GM19025 (cell line): ENCODE measurements around the gene PC.
"Not testable (repeated sequence)": the region's sequence is repeated elsewhere in the genome, so short reads cannot be mapped to it uniquely, and the experiment has no call there.

ENCODE experiments used
- ATAC-seq: cut with Tn5 transposase; IDR thresholded peaks from one replicate; pipeline ENCODE4 v1.9.1; 2021; ENCODE audit warnings: mild to moderate bottlenecking, low read depth, moderate library complexity; ENCODE audit not compliant: unreplicated experiment

PC gene

DNA sequence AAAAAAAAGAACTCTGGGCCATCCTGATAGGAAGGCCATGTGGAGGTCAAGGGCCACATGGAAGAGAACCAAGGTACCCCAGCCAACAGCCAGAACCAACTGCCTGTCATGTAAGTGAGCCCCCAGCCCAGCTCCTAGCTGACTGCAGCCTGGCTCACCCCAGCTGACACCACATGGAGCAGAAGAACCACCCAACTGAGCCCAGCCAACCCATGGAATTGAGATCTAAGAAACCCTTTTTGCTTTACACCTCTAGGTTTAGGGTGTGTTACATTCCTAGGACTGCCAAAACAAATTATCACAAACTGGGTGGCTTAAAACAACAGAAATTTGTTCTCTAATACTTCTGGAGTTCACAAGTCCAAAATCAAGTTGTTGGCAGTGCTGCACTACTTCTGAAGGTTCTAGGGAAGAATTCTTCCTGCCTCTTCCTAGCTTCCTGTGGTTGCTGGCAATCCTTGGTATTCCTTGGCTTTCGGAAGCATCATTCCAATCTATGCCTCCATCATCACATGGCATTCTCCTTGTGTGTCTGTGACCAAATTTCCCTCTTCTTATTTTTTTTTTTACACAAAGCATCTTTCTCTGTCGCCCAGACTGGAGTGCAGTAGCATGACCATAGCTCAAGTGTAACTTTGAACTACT lies 21.3 kb upstream of the PC start:
- no peak for ATAC-seq

DNA sequence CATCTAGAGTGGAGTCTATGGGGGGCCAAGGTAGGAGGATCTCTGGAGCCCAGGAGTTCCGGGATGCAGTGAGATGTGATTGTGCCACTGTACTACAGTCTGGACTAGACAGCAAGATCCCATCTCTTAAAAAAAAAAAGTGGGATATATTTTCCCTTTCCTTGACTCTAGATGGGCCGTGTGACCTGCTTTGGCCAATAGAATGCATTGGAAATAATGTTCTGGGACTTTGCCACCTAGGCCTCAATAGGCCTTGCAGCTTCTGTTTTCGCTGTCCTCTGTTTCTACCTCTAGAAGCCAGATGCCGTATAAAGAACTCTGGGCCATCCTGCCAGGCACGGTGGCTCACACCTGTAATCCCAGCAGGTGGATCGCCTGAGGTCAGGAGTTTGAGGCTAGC lies 20.5 kb upstream of the PC start:
- no peak for ATAC-seq

DNA sequence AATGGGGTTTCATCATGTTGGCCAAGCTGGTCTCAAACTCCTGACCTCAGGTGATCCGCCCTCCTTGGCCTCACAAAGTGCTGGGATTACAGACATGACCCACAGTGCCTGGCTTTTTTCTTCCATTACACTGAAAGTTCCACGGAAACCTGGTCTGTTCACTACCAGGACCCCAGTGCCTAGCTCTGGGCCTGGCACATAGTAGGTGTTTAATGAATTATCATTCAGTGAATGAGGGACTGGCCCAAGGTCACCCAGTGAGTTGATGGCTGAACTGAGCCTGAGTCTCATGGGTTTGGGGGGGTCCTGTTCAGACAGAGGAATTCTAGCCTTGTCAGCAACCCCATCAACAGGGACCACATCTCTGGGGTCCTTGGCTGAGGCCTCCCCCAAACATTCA lies 20.0 kb upstream of the PC start:
- no peak for ATAC-seq

DNA sequence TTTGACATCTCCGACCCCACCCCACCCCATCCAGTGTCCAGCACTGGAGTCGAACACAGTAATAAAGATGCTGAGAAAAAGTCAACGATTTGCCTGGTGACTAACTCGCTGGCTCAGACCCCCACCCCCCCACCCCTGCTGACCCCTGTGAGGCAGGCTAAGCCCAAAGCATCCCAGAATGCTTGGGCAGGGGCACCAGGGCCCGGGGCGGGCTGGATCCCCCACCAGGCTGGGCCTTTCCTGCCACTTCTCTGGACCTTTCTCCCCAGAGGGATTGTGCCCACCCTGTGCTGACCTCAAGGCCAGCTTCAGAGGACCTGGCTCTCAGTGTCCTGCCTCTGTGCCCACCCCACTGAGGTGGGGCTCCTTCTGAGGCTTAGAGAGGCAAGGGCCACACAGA lies 18.7 kb upstream of the PC start:
- no peak for ATAC-seq

DNA sequence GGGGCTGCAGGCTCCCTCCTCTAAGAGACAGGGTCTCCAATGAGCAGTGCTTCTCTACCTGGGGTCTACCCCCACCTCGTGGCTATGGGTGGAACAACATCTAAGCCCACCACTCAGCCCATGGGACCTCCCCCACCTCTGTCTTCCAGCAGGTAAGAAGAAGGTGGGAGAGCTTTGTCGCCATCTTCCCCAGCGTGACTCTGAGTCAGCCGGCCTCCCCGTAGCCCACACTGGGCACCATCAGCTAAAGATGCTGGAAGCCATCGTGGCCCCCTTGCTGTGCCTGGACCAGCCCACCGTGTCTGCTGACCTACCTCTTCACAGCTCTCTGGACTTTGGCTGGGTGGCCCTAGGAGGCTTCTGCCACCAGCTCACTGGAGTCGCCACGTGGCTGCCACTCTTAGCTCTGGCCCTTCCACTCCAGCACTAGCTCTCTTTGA lies 17.9 kb upstream of the PC start:
- ATAC-seq, result no peak

DNA sequence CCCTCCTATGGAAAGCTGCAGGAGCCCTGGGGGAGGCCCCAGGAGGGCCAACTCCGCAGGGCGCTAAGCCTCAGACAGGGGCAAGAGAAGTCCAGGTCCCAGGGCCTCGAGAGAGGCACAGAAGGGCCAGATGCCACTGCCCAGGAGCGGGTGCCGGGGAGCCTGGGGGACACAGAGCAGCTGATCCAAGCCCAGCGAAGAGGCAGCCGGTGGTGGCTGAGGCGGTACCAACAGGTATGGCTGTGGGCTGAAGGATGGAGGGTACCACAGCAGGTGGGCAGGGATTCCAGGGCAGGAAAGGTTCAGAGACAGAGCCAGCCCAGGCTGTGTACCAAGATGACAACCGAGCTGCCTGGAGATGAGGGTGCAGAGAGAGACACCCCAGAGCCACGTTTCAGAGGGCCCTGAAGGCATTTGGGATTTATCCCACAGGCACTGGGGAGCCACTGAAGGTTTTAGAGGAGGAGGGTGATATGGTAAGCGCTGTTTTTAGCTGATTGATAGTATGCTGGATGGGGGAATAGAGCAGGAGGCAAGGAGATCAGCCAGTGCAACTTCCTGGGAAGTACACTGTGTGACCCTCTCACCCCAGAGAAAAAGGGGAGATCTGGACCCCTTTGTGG lies 17.3 kb upstream of the PC start:
- no peak for ATAC-seq

DNA sequence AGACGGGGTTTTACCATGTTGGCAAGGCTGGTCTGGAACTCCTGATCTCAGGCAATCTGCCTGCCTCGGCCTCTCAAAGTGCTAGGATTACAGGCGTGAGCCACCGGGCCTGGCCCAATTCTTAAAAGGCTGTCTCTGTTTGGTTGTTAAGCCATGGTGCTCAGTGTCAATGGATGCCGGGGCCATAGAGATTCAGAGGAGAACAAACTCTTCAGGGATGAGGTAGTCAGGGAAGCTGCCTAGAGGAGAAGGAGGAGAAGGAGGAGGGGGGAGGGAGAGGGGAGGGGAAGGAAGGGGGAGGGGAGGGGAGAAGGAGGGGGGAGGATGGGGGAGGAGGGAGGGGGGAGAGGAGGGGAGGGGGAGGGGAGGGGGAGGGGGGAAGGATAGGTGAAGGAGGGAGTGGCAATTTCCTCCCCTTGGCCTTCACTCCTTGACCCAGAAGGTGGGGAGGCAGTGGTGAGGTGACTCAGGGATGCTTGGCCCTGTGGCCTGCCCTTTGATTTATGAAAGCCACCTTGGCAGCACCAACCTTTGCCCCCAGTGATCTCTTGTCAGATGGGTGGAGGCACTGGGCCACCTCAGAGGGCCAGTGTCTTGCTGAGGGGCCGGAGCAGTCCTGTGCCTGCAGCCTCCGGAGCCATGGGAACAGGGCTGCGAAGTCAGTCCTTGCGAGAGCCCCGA lies 16.7 kb upstream of the PC start, which contains the start of gene C11orf86:
C11orf86 (plus strand) TSS at position 581 of the 681 bp plus-strand sequence; CDS start at position 640, 59 bp downstream.
- no peak for ATAC-seq

DNA sequence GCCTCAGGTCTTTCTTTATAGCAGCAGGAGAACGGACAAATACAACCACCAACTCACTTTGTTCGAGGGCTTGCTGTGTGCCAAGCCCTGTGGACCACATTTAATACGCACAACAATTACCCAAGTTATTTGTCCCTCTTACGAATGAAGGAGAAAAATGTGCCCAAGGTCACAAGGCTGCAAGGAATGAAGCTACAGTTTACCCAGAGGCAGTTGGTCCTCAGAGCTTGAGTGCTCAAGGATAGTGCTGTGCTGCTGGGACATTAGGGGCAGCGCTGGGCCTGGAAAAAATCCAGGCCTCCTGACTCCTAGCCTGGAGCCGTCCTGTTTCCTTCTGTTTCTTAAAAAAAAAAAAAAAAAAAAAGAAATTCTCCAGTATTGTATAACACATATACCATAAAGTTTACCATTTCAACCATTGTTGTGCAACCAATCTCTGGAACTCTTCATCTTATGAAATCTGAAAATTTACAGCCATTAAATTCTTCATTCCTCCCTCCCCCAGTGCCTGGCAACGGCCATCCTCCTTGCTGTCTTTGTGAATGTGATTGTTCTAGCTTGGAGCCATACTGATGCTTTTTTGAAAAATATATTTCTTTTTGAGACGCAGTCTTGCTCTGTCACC lies 15.9 kb upstream of the PC start:
- ATAC-seq, result no peak

DNA sequence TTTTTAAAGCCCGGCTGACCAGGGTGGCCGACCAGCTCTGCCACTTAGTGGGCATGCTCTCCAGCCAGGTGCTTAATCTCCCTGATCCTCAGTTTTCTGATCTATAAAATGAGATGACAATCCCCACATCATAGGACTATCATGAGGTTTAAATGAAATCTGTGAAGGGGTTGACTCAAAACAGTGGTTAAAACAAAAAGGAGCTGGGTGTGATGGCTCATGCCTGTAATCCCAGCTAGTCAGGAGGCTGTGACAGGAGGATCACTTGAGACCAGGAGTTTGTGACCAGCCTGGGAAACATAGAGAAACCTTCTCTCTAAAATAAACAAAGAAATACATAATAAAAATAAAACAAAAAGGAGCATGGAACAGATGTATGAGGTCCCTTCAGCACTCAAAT lies 13.3 kb upstream of the PC start:
- ATAC-seq, result no peak

DNA sequence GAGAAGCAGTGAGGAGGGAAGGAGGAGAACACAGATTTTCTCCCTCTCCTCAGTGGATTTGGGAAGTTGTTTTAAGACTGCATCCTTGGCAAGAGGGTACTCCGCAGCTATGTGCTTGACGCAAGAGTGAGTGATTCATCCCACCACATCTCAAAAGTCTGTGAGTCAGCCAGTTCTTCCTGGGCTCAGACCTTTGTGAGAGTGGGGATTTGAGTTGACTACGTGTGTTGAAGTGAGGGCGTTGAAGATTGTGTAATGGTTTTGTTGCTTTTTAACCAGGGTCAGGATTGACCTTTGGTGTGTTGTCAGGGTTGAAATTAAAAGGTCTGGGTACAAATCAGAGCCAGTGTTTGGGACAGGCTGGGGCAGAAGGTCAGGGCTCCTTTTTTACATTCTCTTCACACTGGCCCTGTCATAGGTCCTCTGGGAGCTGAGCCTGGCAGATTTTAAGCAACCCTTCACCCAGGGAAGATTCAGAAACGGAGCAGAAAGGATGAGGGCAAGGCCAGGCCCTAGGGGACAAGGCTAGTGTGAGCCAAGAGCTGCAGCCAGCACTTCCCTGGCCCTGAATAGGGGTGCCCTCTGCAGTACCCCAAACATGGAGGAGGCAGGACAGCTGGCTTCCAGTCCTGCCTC lies 12.7 kb upstream of the PC start:
- ATAC-seq, result no peak

DNA sequence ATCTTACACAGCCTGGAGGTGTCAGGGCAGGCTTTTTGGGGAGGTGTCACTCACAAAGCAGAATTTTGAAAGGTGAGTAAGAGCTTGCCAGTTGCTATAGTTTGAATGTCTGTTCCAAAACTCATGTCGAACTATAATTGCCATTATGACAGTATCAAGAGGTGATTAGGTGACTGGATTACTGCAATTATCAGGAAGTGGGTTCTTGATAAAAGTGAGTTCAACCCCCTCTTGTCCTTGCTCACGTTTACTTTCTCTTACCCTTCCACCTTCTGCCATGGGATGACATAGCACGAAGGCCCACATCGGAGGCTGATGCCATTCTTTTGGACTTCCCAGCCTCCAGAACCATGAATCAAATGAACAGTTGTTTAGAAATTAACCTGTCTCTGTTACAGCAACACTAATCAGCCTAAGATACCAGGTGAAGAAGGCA lies 12.2 kb upstream of the PC start:
- ATAC-seq, result no peak

DNA sequence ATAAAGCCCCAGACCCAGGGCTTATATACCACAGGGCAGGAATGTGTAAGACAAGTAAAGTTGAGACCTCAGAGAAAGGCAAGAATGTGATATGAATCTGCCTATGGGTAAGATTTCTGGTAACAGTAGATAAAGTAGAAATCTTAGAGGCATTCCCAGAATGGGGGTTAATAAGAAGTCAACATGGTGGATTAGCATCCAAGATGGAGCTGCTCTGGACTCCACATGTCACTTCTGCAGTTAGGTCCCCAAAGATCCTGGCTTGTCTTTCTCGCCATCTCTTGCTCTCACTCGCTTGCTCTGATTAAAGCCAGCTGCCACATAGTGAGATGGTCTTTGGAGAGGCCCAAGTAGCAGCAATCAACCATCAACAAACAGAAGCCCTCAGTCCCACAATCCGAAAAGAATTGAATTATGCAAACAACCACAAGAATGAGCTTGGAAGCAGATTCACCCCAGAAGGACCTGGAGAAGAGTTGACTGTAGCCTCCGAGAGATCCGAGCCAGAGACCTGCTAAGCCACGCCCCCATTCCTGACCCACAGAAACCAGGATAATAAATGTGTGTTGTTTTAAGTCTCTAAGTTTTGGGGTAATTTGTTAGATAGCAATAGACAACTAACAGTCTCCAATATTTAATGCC lies 11.5 kb upstream of the PC start:
- no peak for ATAC-seq

DNA sequence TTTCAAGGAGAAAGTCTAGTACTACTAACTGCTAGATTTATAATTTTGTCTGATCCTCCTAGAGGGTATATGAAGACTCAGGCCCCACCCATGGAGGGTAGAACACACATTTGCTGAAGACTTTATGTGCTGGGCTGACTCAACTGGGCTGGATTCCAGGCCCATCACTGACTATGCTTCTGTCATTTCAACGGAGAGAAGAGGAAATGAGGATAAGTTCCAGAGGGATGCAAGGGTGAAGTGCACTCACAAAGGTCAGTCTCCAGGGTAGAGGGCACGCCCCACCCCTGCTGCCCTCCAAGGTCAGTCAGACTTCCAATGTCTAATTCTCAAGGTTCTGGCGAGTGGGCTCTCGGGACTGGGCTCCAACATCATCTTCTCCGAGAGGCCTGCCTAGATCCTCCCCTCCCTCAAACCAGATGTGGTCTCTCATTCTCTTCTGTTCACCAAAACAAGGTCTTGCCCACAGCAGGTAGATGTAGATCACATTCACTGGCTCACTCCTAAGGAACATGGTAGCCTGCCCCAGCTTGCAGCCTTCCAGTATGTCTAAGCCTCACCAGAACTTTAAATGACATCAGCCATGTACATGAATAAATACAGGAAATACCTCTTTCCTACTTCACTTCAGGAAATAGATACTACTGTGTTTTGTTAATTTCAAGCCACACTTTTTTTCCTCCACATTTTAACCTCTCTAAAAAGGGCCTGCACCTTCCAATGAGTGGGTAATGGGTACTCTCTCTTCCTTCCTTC lies 9.7 kb upstream of the PC start:
- no peak for ATAC-seq

DNA sequence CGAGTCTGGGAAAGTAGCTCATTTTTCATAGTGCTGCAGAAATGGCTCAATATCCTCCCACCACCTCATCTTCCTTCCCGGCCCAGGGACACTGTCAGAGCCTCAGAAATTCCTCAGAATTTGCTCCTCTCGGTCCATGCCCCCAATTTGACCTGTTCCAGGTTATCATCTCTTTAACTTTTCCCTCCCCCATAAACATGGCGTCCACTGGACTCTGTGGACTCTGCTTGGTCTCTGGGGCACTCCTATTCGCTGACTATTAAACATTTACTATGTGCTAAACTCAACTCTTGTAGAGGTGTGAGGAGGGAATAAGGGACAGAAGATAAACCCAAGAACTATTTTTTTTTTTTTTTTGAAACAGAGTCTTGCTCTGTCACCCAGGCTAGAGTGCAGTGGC lies 8.2 kb upstream of the PC start:
- no peak for ATAC-seq

DNA sequence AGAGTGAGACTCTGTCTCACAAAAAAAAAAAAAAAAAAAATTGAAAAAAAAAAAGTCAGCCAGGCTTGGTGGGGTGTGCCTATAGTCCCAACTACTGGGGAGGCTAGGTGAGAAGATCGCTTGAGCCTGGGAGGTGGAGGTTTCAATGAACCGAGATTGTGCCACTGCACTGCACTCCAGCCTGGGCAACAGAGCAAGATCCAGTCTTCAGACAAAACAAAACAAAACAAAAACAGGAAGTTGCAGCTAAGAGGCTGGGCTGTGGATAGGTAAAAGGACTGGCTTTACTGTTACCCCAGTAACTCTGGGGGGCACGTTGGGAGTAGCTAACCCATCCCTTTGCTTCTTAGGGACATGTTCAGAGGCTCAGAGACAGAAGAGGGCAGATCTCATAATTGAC lies 6.3 kb upstream of the PC start:
- ATAC-seq, result no peak

DNA sequence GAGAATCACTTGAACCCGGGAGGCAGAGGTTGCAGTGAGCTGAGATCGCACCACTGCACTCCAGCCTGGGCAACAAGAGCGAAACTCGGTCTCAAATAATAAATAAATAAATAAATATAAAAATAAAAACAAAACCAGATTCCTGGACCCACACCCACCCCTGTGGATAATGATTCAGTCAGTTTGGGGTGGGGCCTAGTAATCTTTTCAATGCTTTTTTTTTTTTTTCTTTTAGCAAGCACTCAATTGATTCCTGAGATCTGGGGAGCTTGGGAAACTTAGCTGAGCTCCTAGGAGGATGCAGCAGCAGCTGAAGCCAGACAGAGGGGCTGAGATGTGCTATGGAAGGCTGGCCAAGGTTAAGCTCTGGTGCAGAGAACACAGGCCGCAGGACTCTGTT lies 4.6 kb upstream of the PC start:
- ATAC-seq, result no peak

DNA sequence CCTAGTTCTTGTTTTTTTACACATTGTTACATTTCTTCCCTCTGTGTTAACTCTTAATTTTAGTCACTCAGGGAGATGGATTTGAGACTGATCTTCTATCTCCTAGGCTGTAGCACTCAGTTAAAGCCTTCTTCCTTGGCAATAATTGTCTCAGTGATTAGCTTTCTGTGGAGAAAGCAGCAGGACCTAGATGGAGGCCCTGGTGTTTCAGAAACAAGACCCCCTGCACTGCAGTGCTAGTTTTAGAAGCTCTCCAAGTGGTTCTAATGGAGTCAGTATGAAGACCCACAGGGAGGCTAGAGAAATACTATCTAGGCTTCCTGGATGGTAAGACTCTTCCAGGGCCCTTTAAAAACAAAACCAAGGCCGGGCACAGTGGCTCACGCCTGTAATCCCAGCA lies 4.1 kb upstream of the PC start:
- no peak for ATAC-seq

DNA sequence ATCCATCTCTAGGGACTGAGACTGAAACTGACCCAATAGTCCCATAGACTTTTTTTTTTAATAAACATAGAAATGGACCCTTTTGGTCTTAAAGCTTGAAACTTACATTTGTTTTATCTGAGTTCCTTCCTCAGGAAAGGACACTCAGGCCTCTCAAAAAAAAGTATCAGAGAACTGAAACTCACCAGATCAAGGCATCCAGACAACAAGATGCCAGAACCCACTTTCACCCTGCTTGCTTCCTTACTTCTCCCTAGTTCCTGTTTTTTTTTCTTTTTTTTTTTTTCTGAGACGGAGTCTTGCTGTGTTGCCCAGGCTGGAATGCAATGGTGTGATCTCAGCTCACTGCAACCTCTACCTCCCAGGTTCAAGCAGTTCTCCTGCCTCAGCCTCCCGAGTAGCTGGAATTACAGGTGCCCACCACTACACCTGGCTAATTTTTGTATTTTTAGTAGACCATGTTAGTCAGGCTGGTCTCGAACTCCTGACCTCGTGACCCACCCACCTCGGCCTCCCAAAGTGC lies 3.6 kb upstream of the PC start:
- ATAC-seq, result not testable (repeated sequence)

DNA sequence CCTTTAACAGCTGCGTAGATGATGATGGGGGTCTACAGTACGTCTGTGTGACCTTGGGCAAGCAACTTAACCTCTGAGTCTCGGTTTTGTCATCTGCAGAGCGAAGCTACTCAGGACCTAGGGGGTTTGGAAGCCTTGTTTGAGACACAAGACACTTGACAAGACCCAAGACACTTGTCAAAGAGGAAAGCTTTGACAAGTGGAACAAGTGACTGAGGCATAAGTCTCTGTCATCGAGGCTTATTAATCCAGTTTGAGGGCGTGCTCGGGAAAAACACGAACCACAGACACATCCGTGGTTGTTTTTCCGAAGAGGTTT lies 732 bp upstream of the PC start:
- ATAC-seq, result no peak

DNA sequence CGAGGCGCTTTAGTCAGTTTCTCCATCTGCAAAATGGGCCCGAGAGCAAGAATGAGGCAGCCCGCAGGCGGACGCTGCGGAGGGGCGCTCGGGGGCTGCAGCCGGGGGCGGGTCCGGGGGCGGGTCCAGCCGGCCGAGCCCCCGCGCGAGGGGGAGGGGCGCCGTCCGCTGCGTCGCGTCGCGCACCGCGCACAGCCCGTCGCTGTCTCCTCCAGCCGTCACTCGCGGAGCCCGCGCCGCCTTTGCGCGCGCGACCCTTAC lies 282 bp downstream of the PC start:
- peak; percentile 17 for ATAC-seq
